HG02798 (cell line): ENCODE data around the gene TMC1.
"Not testable (repeated sequence)": the region's sequence is repeated elsewhere in the genome, so short reads cannot be mapped to it uniquely, and the experiment has no call there.

Experiments used
- ATAC-seq: cut with Tn5 transposase; IDR thresholded peaks from one replicate; pipeline ENCODE4 v1.9.1; 2021; ENCODE audit warnings: mild to moderate bottlenecking; ENCODE audit not compliant: unreplicated experiment, poor library complexity

TMC1 gene

DNA sequence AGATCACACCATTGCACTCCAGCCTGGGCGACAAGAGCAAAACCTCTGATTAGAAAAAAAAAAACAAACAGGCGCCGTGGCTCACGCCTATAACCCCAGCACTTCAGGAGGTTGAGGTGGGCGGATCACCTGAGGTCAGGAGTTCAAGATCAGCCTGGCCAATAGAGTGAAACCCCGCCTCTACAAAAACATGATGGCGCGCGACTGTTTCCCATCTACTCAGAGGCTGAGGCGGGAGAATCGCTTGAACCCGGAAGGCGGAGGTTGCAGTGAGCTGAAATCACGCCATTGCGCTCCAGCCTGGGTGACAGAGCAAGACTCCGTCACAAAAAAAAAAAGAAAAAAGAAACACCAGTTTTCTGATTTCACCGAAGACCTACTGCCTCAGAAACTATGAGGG is at the start of gene TMC1:
TSS of gene TMC1 (plus strand) at position 193 of the 400 bp plus-strand sequence. CDS start 127,041 bp downstream, outside the sequence.
- not testable (repeated sequence) for ATAC-seq

GRCh38 chr9:72473474-72474261 is 47.7 kb upstream of the TMC1 start:
- peak; percentile 84 for ATAC-seq

DNA sequence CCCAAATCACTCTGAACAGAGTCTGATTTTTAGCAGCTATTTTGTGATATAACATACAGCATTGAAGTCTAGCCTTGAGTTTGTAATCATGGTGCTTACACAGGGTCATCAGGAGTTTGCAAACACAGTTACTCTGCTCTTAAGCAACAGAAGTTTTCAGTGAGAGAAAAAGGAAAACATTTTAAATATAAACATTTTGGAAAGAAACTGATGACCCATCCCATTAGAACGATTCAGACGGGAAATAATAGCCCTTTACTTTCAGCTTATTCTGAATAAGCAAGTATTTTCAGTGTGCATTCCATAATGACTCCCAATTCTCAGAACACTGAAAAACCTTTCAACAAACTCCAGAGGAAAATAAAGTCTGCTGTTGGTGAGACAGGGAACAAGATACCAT is 46.7 kb upstream of the TMC1 start:
- no peak for ATAC-seq

DNA sequence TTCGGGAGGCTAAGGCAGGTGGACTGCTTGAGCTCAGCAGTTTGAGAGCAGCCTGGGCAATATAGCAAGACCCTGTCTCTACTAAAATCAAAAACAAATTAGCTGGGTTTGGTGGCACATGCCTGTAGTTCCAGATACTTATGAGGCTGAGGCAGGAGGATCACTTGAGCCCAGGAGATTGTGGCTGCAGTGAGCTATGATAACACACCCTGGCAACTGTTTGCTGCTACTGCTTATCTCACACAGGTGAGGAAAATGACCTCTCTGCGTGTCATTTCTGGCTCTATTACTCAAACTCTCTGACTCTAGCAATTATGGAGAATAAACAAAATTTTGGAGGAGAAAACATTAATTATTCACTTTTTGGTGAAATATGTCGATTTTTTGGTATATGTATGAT is 45.3 kb upstream of the TMC1 start:
- ATAC-seq, result no peak

DNA sequence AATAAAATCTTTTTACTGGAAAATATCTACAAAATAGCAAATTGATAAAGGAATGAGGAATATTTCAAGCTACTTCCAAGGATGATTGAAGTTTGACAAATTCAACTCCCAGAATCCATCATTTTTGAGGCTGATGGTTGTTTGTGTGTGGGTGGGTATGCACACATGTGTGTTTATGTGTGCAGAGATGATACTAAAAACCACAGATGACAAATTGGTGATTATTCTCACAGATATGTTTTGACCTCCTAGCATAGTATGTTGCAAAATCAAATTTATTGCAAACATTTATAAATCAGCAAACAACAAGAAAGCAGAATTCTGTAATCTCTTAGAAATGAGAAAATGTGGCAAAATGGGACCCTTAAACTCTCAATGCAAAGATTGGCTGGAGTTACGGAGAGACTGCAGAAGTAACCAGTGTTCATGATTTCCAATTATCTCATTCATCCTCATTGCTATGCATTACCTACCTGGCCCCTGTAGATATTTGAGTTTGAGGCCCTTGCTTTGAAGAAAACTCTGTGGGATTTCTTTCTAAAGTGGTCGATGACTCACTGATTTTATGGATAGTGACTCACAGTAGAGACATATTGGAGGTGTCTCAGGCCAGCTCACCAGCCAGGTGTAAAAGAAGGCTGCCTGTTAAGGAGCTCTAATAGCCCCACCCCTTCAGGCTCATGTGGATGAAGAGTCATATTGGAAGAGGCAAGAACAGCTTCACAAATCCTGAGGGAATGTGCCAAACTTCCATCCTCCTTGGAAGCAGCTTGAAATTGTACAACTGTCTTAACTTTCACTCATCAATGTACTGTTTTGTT is 44.6 kb upstream of the TMC1 start:
- ATAC-seq, result no peak

GRCh38 chr9:72477930-72478518 is 43.4 kb upstream of the TMC1 start:
- no peak for ATAC-seq

DNA sequence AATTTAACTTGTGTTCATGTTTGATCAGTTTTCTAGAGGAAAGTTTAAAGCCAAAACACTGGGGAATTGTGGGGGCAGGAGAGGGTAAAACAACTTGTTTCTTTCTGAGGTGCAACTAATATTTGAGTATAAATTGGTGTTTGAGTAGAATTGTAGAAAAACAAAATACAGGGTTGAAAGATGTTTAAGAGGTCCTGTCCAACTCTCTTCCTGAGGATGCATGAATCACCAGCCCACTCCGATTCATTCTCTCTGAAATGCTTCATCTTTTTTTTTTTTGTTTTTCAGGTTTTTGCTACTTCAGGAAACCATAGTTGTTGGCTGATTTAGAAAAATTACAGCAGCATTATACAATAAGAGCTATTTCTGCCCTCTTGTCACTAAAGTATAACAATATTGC is 42.4 kb upstream of the TMC1 start:
- no peak for ATAC-seq

- ATAC-seq, result not testable (repeated sequence)
Observed at GRCh38 chr9:72480261-72480660, 41.1 kb upstream of the TMC1 start.

DNA sequence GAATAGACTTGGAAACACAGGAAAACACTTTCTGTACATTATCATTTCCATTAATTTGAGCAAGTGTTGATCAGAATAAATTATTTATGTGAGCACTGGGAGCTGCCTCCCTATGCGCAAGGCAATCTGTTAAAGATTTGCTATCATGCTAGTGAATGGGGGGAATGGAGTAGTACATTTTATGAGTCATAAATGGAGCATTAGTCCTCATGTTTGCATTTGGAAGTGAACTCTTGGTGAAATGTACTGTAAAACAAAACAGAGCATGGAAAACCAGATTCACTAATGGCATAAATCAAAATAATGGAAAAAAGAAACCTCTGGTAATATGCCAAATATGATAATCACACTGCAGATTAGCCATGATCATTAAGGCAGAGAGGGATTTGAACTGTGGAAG is 40.5 kb upstream of the TMC1 start:
- ATAC-seq, result no peak

- no peak for ATAC-seq
Observed at GRCh38 chr9:72485821-72486593, 35.4 kb upstream of the TMC1 start.

DNA sequence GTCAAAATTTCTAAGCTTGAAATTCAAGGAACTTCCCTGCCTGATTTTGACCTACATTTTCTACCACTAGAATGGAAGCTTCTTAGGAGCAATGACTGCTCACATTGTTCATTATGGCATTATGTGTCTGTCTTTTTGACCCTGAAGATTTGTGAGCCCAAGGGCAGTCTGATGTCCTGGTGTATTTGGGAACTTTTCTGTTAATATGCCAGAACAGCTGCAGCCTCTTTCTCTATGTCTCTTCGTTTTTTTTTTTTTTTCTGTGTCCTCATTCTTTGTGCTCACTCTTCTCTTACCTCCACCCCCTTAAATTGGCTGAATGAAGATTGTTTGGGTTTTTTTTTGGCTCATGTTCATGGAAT is 34.8 kb upstream of the TMC1 start:
- ATAC-seq, result no peak

GRCh38 chr9:72487665-72488064 is 33.7 kb upstream of the TMC1 start:
- ATAC-seq, result not testable (repeated sequence)

- ATAC-seq, result no peak
Observed at GRCh38 chr9:72489986-72490385, 31.4 kb upstream of the TMC1 start.

DNA sequence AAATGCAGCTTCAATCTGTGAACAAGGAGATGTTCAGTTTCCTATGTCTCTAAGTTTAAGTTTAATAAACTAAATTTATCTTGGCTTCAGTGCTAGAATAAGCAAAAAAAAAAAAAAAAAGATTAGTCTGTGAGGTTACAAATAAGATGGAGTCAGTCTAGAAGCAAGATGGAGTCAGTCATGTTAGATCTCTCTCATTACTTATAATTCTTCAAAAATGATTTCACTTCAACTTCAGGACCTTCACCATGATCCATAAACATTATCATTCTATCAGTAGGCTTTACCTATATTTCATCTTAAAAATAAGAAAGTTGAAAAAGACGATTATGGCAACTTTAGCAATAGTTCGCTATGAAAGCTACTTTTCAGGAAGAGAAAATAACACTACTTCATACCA is 30.2 kb upstream of the TMC1 start:
- ATAC-seq, result no peak

- ATAC-seq, result no peak
Observed at GRCh38 chr9:72494051-72494450, 27.4 kb upstream of the TMC1 start.

DNA sequence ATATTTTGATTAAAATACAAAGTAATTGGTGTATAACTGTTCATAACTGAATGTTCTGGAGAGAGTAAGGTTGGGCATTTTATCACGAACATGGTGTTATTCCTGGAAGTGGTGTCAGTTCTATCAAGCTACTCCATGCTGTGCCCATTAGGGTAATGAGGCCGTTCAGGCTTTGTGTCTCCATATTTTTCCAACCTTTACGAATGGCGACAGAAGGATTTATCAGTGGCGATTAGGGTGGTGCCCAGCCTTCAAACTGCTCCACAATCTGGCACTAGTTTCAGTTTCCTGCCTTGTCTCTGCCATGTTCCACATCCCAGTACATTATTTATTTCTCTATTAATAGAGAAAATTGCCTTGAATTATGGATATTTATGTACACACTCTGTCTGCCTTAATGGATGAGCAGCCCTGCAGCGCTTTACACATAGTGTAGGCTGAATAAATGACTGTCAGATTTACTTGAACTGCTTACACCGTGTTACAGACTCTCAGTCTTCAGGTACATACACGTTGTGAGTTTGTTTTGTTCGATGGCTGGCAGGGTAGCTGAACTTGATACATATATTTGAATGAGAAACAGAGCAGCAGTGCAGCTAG is 23.9 kb upstream of the TMC1 start:
- no peak for ATAC-seq

- ATAC-seq, result no peak
Observed at GRCh38 chr9:72506615-72507014, 14.8 kb upstream of the TMC1 start.

- ATAC-seq, result no peak
Observed at GRCh38 chr9:72509053-72509452, 12.4 kb upstream of the TMC1 start.

- ATAC-seq, result peak; percentile 89
Observed at GRCh38 chr9:72509635-72510034, 11.8 kb upstream of the TMC1 start.

DNA sequence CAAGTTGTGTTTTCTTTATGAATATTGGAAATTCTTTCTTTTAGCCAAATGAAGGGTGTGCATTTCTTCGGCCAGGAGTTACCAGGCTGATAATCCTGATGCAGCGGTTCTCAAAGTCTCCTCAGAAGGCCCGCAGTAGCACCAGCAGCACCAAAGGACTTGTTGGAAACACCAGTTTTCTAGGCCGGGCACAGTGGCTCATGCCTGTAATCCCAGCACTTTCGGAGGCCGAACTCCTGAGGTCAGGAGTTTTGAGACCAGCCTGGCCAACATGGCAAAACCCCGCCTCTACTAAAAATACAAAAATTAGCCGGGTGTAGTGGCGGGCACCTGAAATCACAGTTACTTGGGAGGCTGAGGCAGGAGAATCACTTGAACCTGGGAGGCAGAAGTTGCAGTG is 397 bp upstream of the TMC1 start:
- not testable (repeated sequence) for ATAC-seq
